ENCODE results near the gene SH3PXD2B.
A peak's percentile ranks its signal among the peaks of the same experiment; 100 is the strongest.
"Not testable (repeated sequence)": the region's sequence is repeated elsewhere in the genome, so short reads cannot be mapped to it uniquely, and the experiment has no call there.

The SH3PXD2B gene

GRCh38 chr5:172361566-172362238 lies 92.6 kb downstream of the SH3PXD2B start:
- DNase-seq: peak; percentile 19 to 29

GRCh38 chr5:172358345-172358744 lies 96.0 kb downstream of the SH3PXD2B start:
- DNase-seq: no peak

GRCh38 chr5:172356527-172356926 lies 97.8 kb downstream of the SH3PXD2B start:
- no peak for DNase-seq

GRCh38 chr5:172356047-172356446 lies 98.3 kb downstream of the SH3PXD2B start:
- DNase-seq: no peak

GRCh38 chr5:172353846-172354245 lies 100.5 kb downstream of the SH3PXD2B start:
- no peak for DNase-seq

- no peak for DNase-seq
Measured at GRCh38 chr5:172353271-172353812, 101.0 kb downstream of the SH3PXD2B start.

- DNase-seq: not testable (repeated sequence)
Measured at GRCh38 chr5:172352526-172352925, 101.8 kb downstream of the SH3PXD2B start.

- DNase-seq: no peak
Measured at GRCh38 chr5:172351240-172351778, 103.0 kb downstream of the SH3PXD2B start.

- DNase-seq: no peak
Measured at GRCh38 chr5:172350212-172351181, 103.8 kb downstream of the SH3PXD2B start.

GRCh38 chr5:172348733-172349132 lies 105.6 kb downstream of the SH3PXD2B start:
- not testable (repeated sequence) for DNase-seq

- DNase-seq: no peak
Measured at GRCh38 chr5:172348084-172348483, 106.2 kb downstream of the SH3PXD2B start.

- no peak for DNase-seq
Measured at GRCh38 chr5:172347496-172348052, 106.8 kb downstream of the SH3PXD2B start.

GRCh38 chr5:172345881-172346280 lies 108.4 kb downstream of the SH3PXD2B start:
- no peak for DNase-seq

- no peak for DNase-seq
Measured at GRCh38 chr5:172344855-172345409, 109.4 kb downstream of the SH3PXD2B start.

GRCh38 chr5:172343741-172344140 lies 110.6 kb downstream of the SH3PXD2B start:
- no peak for DNase-seq

- DNase-seq: no peak
Measured at GRCh38 chr5:172342918-172343317, 111.4 kb downstream of the SH3PXD2B start.

- DNase-seq: no peak
Measured at GRCh38 chr5:172339264-172340180, 114.8 kb downstream of the SH3PXD2B start.

- no peak for DNase-seq
Measured at GRCh38 chr5:172336676-172337285, 117.5 kb downstream of the SH3PXD2B start.

GRCh38 chr5:172336264-172336663 lies 118.1 kb downstream of the SH3PXD2B start:
- DNase-seq: no peak

GRCh38 chr5:172335721-172336120 lies 118.6 kb downstream of the SH3PXD2B start:
- DNase-seq: no peak

GRCh38 chr5:172334641-172335040 lies 119.7 kb downstream of the SH3PXD2B start:
- no peak for DNase-seq
